C4-2B (cell line): ENCODE measurements around the gene SOWAHD.

Experiments used
- ZFX ChIP-seq: fragments of 450-650 bp; IDR thresholded peaks from 2 replicates; pipeline ENCODE4 v1.6.1; 2017
- TF ChIP-seq, protein P1 (sequence below): fragments of 450-650 bp; conservative IDR thresholded peaks from 2 replicates; pipeline ENCODE4 v1.5.1; 2017; ENCODE audit warnings: mild to moderate bottlenecking

DNA sequence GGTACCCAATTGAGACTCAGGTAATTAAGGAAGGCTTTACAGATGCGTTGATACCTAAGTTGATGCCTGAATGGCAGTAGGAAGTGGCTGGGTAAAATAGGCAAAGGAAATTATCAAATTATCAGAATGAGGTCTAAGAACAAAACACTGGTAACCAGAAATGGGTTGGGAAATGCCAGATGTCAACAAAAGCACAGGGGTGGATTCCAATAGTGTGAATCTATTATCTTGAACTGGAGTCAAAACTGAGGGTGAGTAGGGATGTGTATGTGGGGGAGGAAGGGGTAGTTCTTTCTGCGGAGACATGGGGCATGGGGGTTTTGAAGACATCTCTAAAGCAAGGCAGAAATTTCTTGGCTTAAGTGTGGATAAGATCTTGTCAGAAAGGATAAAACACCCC, 49.5 kb upstream of the SOWAHD start:
- TF ChIP-seq, protein P1, sequence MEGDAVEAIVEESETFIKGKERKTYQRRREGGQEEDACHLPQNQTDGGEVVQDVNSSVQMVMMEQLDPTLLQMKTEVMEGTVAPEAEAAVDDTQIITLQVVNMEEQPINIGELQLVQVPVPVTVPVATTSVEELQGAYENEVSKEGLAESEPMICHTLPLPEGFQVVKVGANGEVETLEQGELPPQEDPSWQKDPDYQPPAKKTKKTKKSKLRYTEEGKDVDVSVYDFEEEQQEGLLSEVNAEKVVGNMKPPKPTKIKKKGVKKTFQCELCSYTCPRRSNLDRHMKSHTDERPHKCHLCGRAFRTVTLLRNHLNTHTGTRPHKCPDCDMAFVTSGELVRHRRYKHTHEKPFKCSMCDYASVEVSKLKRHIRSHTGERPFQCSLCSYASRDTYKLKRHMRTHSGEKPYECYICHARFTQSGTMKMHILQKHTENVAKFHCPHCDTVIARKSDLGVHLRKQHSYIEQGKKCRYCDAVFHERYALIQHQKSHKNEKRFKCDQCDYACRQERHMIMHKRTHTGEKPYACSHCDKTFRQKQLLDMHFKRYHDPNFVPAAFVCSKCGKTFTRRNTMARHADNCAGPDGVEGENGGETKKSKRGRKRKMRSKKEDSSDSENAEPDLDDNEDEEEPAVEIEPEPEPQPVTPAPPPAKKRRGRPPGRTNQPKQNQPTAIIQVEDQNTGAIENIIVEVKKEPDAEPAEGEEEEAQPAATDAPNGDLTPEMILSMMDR = no peak
- TF ChIP-seq ZFX = no peak
